ENCODE measurements around the gene PRR19. TPM values are rescaled to one million over a fixed set of nuclear protein-coding genes. Genes with fewer than 3 reads are reported as not detected.

PRR19 gene
- total RNA-seq, 2 donors from 2014 or later: 0.59 TPM; not detected in 1

GRCh38 chr19:42271045-42271419 is 30.9 kb upstream of the PRR19 start:
- Histone ChIP-seq H3K4me1 (peaks cover 0 to 54% of the 10 kb centered on the region in 2 donors), H3K4me3 (peak overlapping the region; percentile 58 to 72), H3K27me3 (no peaks in the 10 kb centered on the region), H3K9me3 (no peaks in the 10 kb centered on the region), H3K27ac (peak overlapping the region; percentile 91 to 96), H3K36me3 (peaks cover 35% of the 10 kb centered on the region)
- no peak for DNase-seq (ENCODE audit: low spot score)
- TF ChIP-seq CTCF (IDR thresholded peaks at IDR 0.05): no peak

GRCh38 chr19:42271861-42272534 is 29.9 kb upstream of the PRR19 start:
- DNase-seq (ENCODE audit: low spot score): no peak
- Histone ChIP-seq H3K27me3 (no peaks in the 10 kb centered on the region), H3K9me3 (no peaks in the 10 kb centered on the region), H3K36me3 (peaks cover 35% of the 10 kb centered on the region), H3K4me3 (no peak overlapping the region), H3K27ac (peak overlapping the region in 1 of 2 donors; percentile 91), H3K4me1 (peaks cover 0 to 64% of the 10 kb centered on the region in 2 donors)
- no peak for TF ChIP-seq CTCF (IDR thresholded peaks at IDR 0.05)

GRCh38 chr19:42272535-42272897 is 29.4 kb upstream of the PRR19 start:
- H3K9me3 ChIP-seq: no peaks in the 10 kb centered on the region
- no peak for DNase-seq (ENCODE audit: low spot score)
- H3K4me1 ChIP-seq: peaks cover 0 to 65% of the 10 kb centered on the region in 2 donors
- H3K36me3 ChIP-seq: peaks cover 35% of the 10 kb centered on the region
- no peaks in the 10 kb centered on the region for H3K27me3 ChIP-seq
- no peak overlapping the region for H3K4me3 ChIP-seq
- no peak for TF ChIP-seq CTCF (IDR thresholded peaks at IDR 0.05)
- H3K27ac ChIP-seq: no peak overlapping the region

- Histone ChIP-seq H3K36me3 (peaks cover 35% of the 10 kb centered on the region), H3K4me1 (peaks cover 0 to 66% of the 10 kb centered on the region in 2 donors), H3K9me3 (no peaks in the 10 kb centered on the region), H3K4me3 (no peak overlapping the region), H3K27me3 (no peaks in the 10 kb centered on the region), H3K27ac (no peak overlapping the region)
- no peak for TF ChIP-seq CTCF (IDR thresholded peaks at IDR 0.05)
- DNase-seq (ENCODE audit: low spot score): no peak
Observed at GRCh38 chr19:42272989-42273406, 28.9 kb upstream of the PRR19 start.

- Histone ChIP-seq H3K27me3 (no peaks in the 10 kb centered on the region), H3K36me3 (peaks cover 35% of the 10 kb centered on the region), H3K4me3 (no peak overlapping the region), H3K27ac (no peak overlapping the region), H3K4me1 (peaks cover 0 to 71% of the 10 kb centered on the region in 2 donors), H3K9me3 (no peaks in the 10 kb centered on the region)
- DNase-seq (ENCODE audit: low spot score): no peak
- TF ChIP-seq CTCF (IDR thresholded peaks at IDR 0.05): no peak
Observed at GRCh38 chr19:42273407-42274064, 28.4 kb upstream of the PRR19 start.
